ENCODE data around the gene CENPF. TPM values are rescaled to one million over a fixed set of nuclear protein-coding genes. Genes with fewer than 3 reads are reported as not detected.

The CENPF gene
- 10 to 100 TPM in 1 of 5 experiments, 1 to 10 TPM in 4; 2.1 to 79.9 (median 4.1) TPM for total RNA-seq
- 1 to 10 TPM in 1 of 2 donors, under 1 TPM in 1; 0.83 to 2.3 TPM for polyA plus RNA-seq
- 16.4 reads per million, percentile 46 among the genes with 10 or more reads in this experiment for total RNA-seq

- CTCF ChIA-PET: interaction anchor here (0.7 to 1.0 kb wide), 3 partner anchors 14 to 1004 kb away, joined by 3 to 4 read pairs (median 3); no protein-coding TSS in a partner anchor
- peak within 1 kb of the TSS; percentile 48 for H3K27ac ChIP-seq (ENCODE audit: low read depth, low read length)
- Mint-ChIP-seq H3K27ac (peak within 1 kb of the TSS; percentile 52 to 98 (median 87)), H3K27me3 (peaks cover 0 to 2% (median 0%) of the 10 kb centered on the region in 5 donors), H3K9me3 (peaks cover 0 to 4% (median 0%) of the 10 kb centered on the region in 11 donors), H3K36me3 (peaks cover 0 to 4% (median 0%) of the 10 kb centered on the region in 5 donors), H3K4me3 (peak within 1 kb of the TSS; percentile 86 to 97 (median 92)), H3K4me1 (peaks cover 6 to 29% (median 24%) of the 10 kb centered on the region in 7 donors)
- ATAC-seq (peak; percentile 99), DNase-seq (peak; percentile 79 to 96 (median 94))
- no peaks in the 10 kb centered on the region for H3K9me3 ChIP-seq (ENCODE audit: control insufficient read depth in 2 of 3, low read length in 3 of 3)
- H3K4me1 ChIP-seq (ENCODE audit: control insufficient read depth in 2 of 2, insufficient read depth in 2 of 2, low read length in 2 of 2): peaks cover 0 to 6% of the 10 kb centered on the region in 2 donors
- POLR2A ChIA-PET: interaction anchor here (1.2 to 1.4 kb wide), 2 partner anchors 37 to 38 kb away, joined by 5 read pairs; no protein-coding TSS in a partner anchor
- peak within 1 kb of the TSS; percentile 60 for H3K4me3 ChIP-seq (ENCODE audit: low read length)
- no peaks in the 10 kb centered on the region for H3K27me3 ChIP-seq (ENCODE audit: control insufficient read depth in 2 of 2, insufficient read depth in 2 of 2, low read length in 2 of 2)
- intact Hi-C loops (cut with micrococcal nuclease): loop anchor here (1.0 to 5.0 kb wide), 7 partner anchors 26 to 963 kb away; partner anchors contain the start of gene SMYD2 (in 2 of the 2)
- H3K36me3 ChIP-seq (ENCODE audit: control insufficient read depth in 2 of 3, insufficient read depth in 3 of 3, low read length in 3 of 3): peaks cover 0 to 5% (median 0%) of the 10 kb centered on the region in 3 experiments
Observed at GRCh38 chr1:214602764-214603657, at the start of gene CENPF. TSS of gene CENPF (plus strand) at chr1:214603195. CDS start at chr1:214613755, 10,560 bp downstream.

- DNase-seq (no peak), ATAC-seq (no peak)
- Mint-ChIP-seq H3K9me3 (no peaks in the 10 kb centered on the region), H3K36me3 (no peaks in the 10 kb centered on the region), H3K27me3 (peaks cover 31 to 61% (median 38%) of the 10 kb centered on the region in 5 donors), H3K4me3 (no peak overlapping the region), H3K4me1 (peaks cover 0 to 4% (median 0%) of the 10 kb centered on the region in 7 donors), H3K27ac (no peak overlapping the region)
- Histone ChIP-seq H3K27me3 (ENCODE audit: control insufficient read depth in 2 of 2, insufficient read depth in 2 of 2, low read length in 2 of 2) (no peaks in the 10 kb centered on the region), H3K36me3 (ENCODE audit: control insufficient read depth in 2 of 3, insufficient read depth in 3 of 3, low read length in 3 of 3) (no peaks in the 10 kb centered on the region), H3K27ac (ENCODE audit: low read depth, low read length) (no peak overlapping the region), H3K4me1 (ENCODE audit: control insufficient read depth in 2 of 2, insufficient read depth in 2 of 2, low read length in 2 of 2) (no peaks in the 10 kb centered on the region), H3K4me3 (ENCODE audit: low read length) (no peak overlapping the region), H3K9me3 (ENCODE audit: control insufficient read depth in 2 of 3, low read length in 3 of 3) (no peaks in the 10 kb centered on the region)
- ChIA-PET CTCF (no interaction called here), POLR2A (no interaction called here)
- intact Hi-C loops (cut with micrococcal nuclease): no loop called here
Observed at GRCh38 chr1:214557952-214558735, 44.9 kb upstream of the CENPF start.

GRCh38 chr1:214563881-214564280, 39.1 kb upstream of the CENPF start:
- peaks cover 24 to 33% (median 25%) of the 10 kb centered on the region in 5 donors for H3K27me3 Mint-ChIP-seq
- ChIA-PET POLR2A (no interaction called here), CTCF (no interaction called here)
- H3K36me3 ChIP-seq (ENCODE audit: control insufficient read depth in 2 of 3, insufficient read depth in 3 of 3, low read length in 3 of 3): no peaks in the 10 kb centered on the region
- no peaks in the 10 kb centered on the region for H3K4me1 Mint-ChIP-seq
- no peaks in the 10 kb centered on the region for H3K4me1 ChIP-seq (ENCODE audit: control insufficient read depth in 2 of 2, insufficient read depth in 2 of 2, low read length in 2 of 2)
- DNase-seq: no peak
- no peak overlapping the region for H3K4me3 Mint-ChIP-seq
- no peak overlapping the region for H3K4me3 ChIP-seq (ENCODE audit: low read length)
- intact Hi-C loops (cut with micrococcal nuclease): no loop called here
- no peaks in the 10 kb centered on the region for H3K27me3 ChIP-seq (ENCODE audit: control insufficient read depth in 2 of 2, insufficient read depth in 2 of 2, low read length in 2 of 2)
- no peak overlapping the region for H3K27ac Mint-ChIP-seq
- H3K9me3 ChIP-seq (ENCODE audit: control insufficient read depth in 2 of 3, low read length in 3 of 3): no peaks in the 10 kb centered on the region
- no peak for ATAC-seq
- no peaks in the 10 kb centered on the region for H3K9me3 Mint-ChIP-seq
- H3K36me3 Mint-ChIP-seq: no peaks in the 10 kb centered on the region
- H3K27ac ChIP-seq (ENCODE audit: low read depth, low read length): no peak overlapping the region

GRCh38 chr1:214565310-214565709, 37.7 kb upstream of the CENPF start:
- ChIA-PET POLR2A (no interaction called here), CTCF (interaction anchor here (0.6 kb wide), 1 partner anchor 235 kb away, joined by 3 read pairs; no protein-coding TSS in a partner anchor)
- intact Hi-C loops (cut with micrococcal nuclease): no loop called here
- Histone ChIP-seq H3K27me3 (ENCODE audit: control insufficient read depth in 2 of 2, insufficient read depth in 2 of 2, low read length in 2 of 2) (no peaks in the 10 kb centered on the region), H3K27ac (ENCODE audit: low read depth, low read length) (no peak overlapping the region), H3K36me3 (ENCODE audit: control insufficient read depth in 2 of 3, insufficient read depth in 3 of 3, low read length in 3 of 3) (no peaks in the 10 kb centered on the region), H3K4me3 (ENCODE audit: low read length) (no peak overlapping the region), H3K9me3 (ENCODE audit: control insufficient read depth in 2 of 3, low read length in 3 of 3) (no peaks in the 10 kb centered on the region), H3K4me1 (ENCODE audit: control insufficient read depth in 2 of 2, insufficient read depth in 2 of 2, low read length in 2 of 2) (no peaks in the 10 kb centered on the region)
- Mint-ChIP-seq H3K4me1 (peaks cover 0 to 3% (median 0%) of the 10 kb centered on the region in 7 donors), H3K27ac (no peak overlapping the region), H3K36me3 (no peaks in the 10 kb centered on the region), H3K9me3 (peaks cover 0 to 5% (median 0%) of the 10 kb centered on the region in 11 donors), H3K4me3 (no peak overlapping the region), H3K27me3 (peaks cover 17 to 25% (median 24%) of the 10 kb centered on the region in 5 donors)
- ATAC-seq (no peak), DNase-seq (no peak)

GRCh38 chr1:214566158-214567104, 36.6 kb upstream of the CENPF start:
- ATAC-seq: no peak
- Histone ChIP-seq H3K9me3 (ENCODE audit: control insufficient read depth in 2 of 3, low read length in 3 of 3) (no peaks in the 10 kb centered on the region), H3K4me3 (ENCODE audit: low read length) (no peak overlapping the region), H3K27me3 (ENCODE audit: control insufficient read depth in 2 of 2, insufficient read depth in 2 of 2, low read length in 2 of 2) (no peaks in the 10 kb centered on the region), H3K4me1 (ENCODE audit: control insufficient read depth in 2 of 2, insufficient read depth in 2 of 2, low read length in 2 of 2) (no peaks in the 10 kb centered on the region), H3K27ac (ENCODE audit: low read depth, low read length) (no peak overlapping the region), H3K36me3 (ENCODE audit: control insufficient read depth in 2 of 3, insufficient read depth in 3 of 3, low read length in 3 of 3) (no peaks in the 10 kb centered on the region)
- Mint-ChIP-seq H3K9me3 (peaks cover 0 to 5% (median 0%) of the 10 kb centered on the region in 11 donors), H3K27ac (no peak overlapping the region), H3K27me3 (peaks cover 12 to 18% (median 17%) of the 10 kb centered on the region in 5 donors), H3K4me3 (no peak overlapping the region), H3K36me3 (no peaks in the 10 kb centered on the region), H3K4me1 (peaks cover 0 to 3% (median 0%) of the 10 kb centered on the region in 7 donors)
- ChIA-PET POLR2A (interaction anchor here (0.6 kb wide), 1 partner anchor 16 kb away, joined by 3 read pairs; no protein-coding TSS in a partner anchor), CTCF (no interaction called here)
- intact Hi-C loops (cut with micrococcal nuclease): no loop called here
- no peak for DNase-seq

Data from naive thymus-derived CD4-positive, alpha-beta T cell (primary cell).